ENCODE data around the gene FNIP2.
A peak's percentile ranks its signal among the peaks of the same experiment; 100 is the strongest.

FNIP2 gene

DNA sequence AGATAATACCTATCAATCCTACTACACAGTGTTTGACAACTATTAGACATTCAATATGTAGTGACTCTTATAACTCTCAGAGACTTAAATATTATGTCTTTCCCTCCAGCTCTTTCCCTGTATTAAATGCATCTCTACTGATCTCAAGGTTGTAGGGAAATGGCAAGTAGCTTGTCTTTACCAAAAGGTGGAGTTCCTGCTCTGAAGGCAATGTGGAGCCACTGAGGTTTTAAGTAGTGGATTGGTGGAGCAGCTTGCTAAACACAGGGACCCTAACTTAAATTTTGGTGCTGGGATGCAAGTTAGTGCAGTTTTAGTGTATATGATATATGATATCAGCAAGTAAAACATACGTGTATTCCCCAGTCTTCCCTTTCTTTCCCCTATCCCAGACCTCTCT, 13.1 kb downstream of the FNIP2 start:
- Histone ChIP-seq H3K9me3 (no peaks in the 10 kb centered on the region), H3K4me3 (no peak overlapping the region), H3K27ac (peak overlapping the region in 1 of 2 donors; percentile 26), H3K36me3 (no peaks in the 10 kb centered on the region), H3K27me3 (no peaks in the 10 kb centered on the region), H3K4me1 (peaks cover 0 to 78% (median 44%) of the 10 kb centered on the region in 4 donors)
- DNase-seq, result no peak
- TF ChIP-seq, protein P1, sequence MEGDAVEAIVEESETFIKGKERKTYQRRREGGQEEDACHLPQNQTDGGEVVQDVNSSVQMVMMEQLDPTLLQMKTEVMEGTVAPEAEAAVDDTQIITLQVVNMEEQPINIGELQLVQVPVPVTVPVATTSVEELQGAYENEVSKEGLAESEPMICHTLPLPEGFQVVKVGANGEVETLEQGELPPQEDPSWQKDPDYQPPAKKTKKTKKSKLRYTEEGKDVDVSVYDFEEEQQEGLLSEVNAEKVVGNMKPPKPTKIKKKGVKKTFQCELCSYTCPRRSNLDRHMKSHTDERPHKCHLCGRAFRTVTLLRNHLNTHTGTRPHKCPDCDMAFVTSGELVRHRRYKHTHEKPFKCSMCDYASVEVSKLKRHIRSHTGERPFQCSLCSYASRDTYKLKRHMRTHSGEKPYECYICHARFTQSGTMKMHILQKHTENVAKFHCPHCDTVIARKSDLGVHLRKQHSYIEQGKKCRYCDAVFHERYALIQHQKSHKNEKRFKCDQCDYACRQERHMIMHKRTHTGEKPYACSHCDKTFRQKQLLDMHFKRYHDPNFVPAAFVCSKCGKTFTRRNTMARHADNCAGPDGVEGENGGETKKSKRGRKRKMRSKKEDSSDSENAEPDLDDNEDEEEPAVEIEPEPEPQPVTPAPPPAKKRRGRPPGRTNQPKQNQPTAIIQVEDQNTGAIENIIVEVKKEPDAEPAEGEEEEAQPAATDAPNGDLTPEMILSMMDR (IDR thresholded peaks at IDR 0.05), result no peak
- intact Hi-C loops (cut with DNase I; ENCODE audit: low total_unique reads), result no loop called here

DNA sequence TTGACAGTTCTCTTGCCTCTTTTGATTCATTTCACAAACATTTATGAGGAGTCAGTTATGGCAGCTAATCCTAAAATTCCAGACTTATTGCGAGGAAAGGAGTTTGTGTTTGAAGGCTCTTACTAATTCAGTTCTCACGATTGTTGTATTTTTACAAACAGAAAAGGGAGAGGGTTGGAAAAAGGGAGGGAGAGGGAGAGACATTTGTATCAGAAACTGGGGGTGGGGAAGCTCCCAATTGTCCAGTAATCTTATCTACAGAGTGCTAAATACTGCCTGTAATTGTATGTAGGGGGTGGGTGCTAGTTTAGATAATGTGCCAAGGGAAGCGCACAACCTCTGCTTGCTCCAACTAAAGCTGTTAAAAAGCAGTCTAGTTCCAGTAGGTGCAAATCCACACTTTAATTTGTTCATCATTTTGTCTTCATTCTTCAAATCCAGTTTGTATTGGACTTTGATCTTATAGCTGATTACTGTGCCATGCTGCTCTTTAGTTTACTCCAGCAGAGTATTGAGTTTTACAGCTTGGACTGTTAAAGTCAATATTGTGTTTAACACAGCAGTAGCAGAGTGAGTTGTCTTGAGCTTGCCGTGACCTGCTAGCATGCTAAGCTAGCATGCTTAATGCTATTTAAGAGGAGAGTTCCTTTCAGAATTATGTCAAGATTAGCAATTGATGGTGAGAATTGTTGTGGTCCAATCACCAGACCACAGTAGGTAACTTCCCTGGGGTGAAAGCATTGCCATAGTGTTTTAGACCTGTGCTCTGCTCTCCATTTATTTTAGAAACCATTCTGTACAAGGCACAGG, 13.9 kb downstream of the FNIP2 start:
- Histone ChIP-seq H3K27ac (peak overlapping the region; percentile 26 to 45), H3K9me3 (no peaks in the 10 kb centered on the region), H3K36me3 (no peaks in the 10 kb centered on the region), H3K4me3 (peak overlapping the region in 1 of 2 donors; percentile 1), H3K27me3 (no peaks in the 10 kb centered on the region), H3K4me1 (peaks cover 0 to 78% (median 50%) of the 10 kb centered on the region in 4 donors)
- intact Hi-C loops (cut with DNase I; ENCODE audit: low total_unique reads), result no loop called here
- DNase-seq, result no peak
- TF ChIP-seq, protein P1 (IDR thresholded peaks at IDR 0.05), result no peak

DNA sequence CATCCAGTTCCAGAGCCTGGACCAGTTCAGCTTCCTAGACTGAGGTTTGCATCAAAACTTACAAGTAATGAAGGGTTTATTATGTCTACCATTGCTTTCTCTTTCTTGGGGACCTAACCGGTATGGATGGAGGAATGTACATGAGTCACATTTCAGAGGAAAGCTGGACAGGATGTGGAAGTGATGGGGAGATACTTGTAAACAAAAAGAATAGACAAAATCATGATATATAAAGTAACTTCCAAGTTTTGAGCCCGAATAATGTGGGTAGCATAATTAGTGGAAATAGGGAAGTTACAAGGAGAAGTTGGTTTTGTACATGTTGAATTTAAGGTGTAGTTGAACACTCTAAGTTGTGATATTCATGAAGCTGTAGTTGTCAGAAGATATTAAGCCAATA, 15.0 kb downstream of the FNIP2 start:
- Histone ChIP-seq H3K4me1 (peaks cover 0 to 78% (median 60%) of the 10 kb centered on the region in 4 donors), H3K36me3 (no peaks in the 10 kb centered on the region), H3K4me3 (no peak overlapping the region), H3K27me3 (no peaks in the 10 kb centered on the region), H3K9me3 (no peaks in the 10 kb centered on the region), H3K27ac (peak overlapping the region; percentile 26 to 45)
- intact Hi-C loops (cut with DNase I; ENCODE audit: low total_unique reads), result no loop called here
- no peak for DNase-seq
- TF ChIP-seq, protein P1 (IDR thresholded peaks at IDR 0.05), result no peak

DNA sequence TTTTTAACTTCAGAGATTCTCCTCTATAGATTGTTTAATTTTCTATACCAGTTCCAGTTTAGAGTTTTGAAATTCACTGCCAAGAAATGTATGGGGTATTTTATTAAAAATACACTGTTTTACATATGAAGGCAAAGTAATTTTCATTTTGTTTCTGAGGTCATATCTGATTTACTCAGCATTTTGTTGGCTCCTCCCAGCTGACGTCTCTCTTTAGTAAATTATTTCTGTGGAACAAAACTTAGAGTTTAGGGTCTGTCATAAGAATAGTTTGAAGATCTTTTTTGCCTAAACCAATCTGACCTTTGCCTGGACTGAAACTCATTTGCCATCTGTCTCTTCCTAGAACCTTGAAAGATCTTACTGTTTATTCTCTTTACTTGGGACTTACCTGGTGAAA, 16.9 kb downstream of the FNIP2 start:
- TF ChIP-seq, protein P1 (IDR thresholded peaks at IDR 0.05), result no peak
- Histone ChIP-seq H3K36me3 (no peaks in the 10 kb centered on the region), H3K4me1 (peaks cover 0 to 92% (median 63%) of the 10 kb centered on the region in 4 donors), H3K27me3 (no peaks in the 10 kb centered on the region), H3K4me3 (no peak overlapping the region), H3K27ac (peak overlapping the region; percentile 61 to 68), H3K9me3 (no peaks in the 10 kb centered on the region)
- intact Hi-C loops (cut with DNase I; ENCODE audit: low total_unique reads), result no loop called here
- no peak for DNase-seq

DNA sequence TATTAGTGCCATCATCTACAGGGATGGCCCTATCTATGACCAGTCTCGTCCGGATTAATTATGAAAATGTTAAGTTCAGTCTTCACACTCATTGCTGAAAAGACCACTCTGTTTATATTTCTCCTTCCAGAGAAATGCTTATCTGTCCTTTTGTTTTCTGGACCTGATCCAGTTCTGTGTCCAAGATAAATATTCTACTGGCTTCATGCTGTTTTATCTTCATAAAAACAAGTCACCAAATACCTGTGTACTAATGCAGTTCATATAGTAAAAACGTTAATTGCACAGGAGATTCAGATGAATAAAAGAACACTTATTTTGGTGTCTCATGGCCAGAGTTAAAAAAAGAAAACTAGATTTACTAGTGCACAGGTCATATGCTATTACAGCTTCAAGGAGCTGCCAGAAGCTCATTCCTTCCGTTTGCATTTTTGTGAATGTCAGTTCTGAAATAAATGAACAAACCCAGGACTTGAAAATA, 17.3 kb downstream of the FNIP2 start:
- H3K9me3 ChIP-seq, result no peaks in the 10 kb centered on the region
- H3K36me3 ChIP-seq, result no peaks in the 10 kb centered on the region
- TF ChIP-seq, protein P1 (IDR thresholded peaks at IDR 0.05), result no peak
- H3K27me3 ChIP-seq, result no peaks in the 10 kb centered on the region
- DNase-seq, result no peak
- peak overlapping the region; percentile 61 to 68 for H3K27ac ChIP-seq
- H3K4me3 ChIP-seq, result no peak overlapping the region
- intact Hi-C loops (cut with DNase I; ENCODE audit: low total_unique reads), result no loop called here
- peaks cover 0 to 97% (median 63%) of the 10 kb centered on the region in 4 donors for H3K4me1 ChIP-seq

Measured in tibial artery (tissue), 4 donors.